CD1c-positive myeloid dendritic cell (primary cell): ENCODE results near the gene PDE4D.
"Not testable (repeated sequence)": the region's sequence is repeated elsewhere in the genome, so short reads cannot be mapped to it uniquely, and the experiment has no call there.

Source experiments
- DNase-seq: peaks from one replicate; pipeline ENCODE4 v3.0.0-alpha.2; 2016; ENCODE audit errors: extremely low spot score

The PDE4D gene

GRCh38 chr5:59005934-59006701, 887.4 kb downstream of the PDE4D start:
- DNase-seq: no peak

GRCh38 chr5:59003641-59004040, 889.9 kb downstream of the PDE4D start:
- no peak for DNase-seq

- no peak for DNase-seq
These were observed 890.4 kb downstream of the PDE4D start for GRCh38 chr5:59003124-59003523.

GRCh38 chr5:59002162-59002825, 891.2 kb downstream of the PDE4D start:
- DNase-seq: no peak

GRCh38 chr5:59001716-59002115, 891.8 kb downstream of the PDE4D start:
- no peak for DNase-seq

- no peak for DNase-seq
These were observed 892.4 kb downstream of the PDE4D start for GRCh38 chr5:59001154-59001553.

GRCh38 chr5:59000211-59000610, 893.3 kb downstream of the PDE4D start:
- no peak for DNase-seq

GRCh38 chr5:58999804-59000203, 893.7 kb downstream of the PDE4D start:
- DNase-seq: no peak

- no peak for DNase-seq
These were observed 895.0 kb downstream of the PDE4D start for GRCh38 chr5:58998544-58998943.

- not testable (repeated sequence) for DNase-seq
These were observed 897.7 kb downstream of the PDE4D start for GRCh38 chr5:58995779-58996178.

GRCh38 chr5:58993461-58993860, 900.1 kb downstream of the PDE4D start:
- no peak for DNase-seq

- DNase-seq: peak; percentile 16
These were observed 904.6 kb downstream of the PDE4D start for GRCh38 chr5:58988938-58989337.

- no peak for DNase-seq
These were observed 906.3 kb downstream of the PDE4D start for GRCh38 chr5:58987193-58987592.

- DNase-seq: no peak
These were observed 907.2 kb downstream of the PDE4D start for GRCh38 chr5:58986281-58986680.

- no peak for DNase-seq
These were observed 907.8 kb downstream of the PDE4D start for GRCh38 chr5:58985759-58986158.

- DNase-seq: no peak
These were observed 908.2 kb downstream of the PDE4D start for GRCh38 chr5:58985311-58985710.

GRCh38 chr5:58983526-58984452, 909.7 kb downstream of the PDE4D start:
- DNase-seq: no peak

GRCh38 chr5:58980890-58981289, 912.6 kb downstream of the PDE4D start:
- DNase-seq: no peak

- DNase-seq: no peak
These were observed 914.4 kb downstream of the PDE4D start for GRCh38 chr5:58979090-58979489.

- no peak for DNase-seq
These were observed 918.9 kb downstream of the PDE4D start for GRCh38 chr5:58974601-58975000.

- DNase-seq: no peak
These were observed 919.4 kb downstream of the PDE4D start for GRCh38 chr5:58974083-58974482.

GRCh38 chr5:58972301-58972700, 921.2 kb downstream of the PDE4D start:
- DNase-seq: no peak
